SHP77 (cell line): ENCODE data around the gene MIP.
"Not testable (repeated sequence)": the region's sequence is repeated elsewhere in the genome, so short reads cannot be mapped to it uniquely, and the experiment has no call there.

Source experiments
- DNase-seq, 2 experiments: peaks; one replicate each; lab custom pipeline; 2025; lab: John Stamatoyannopoulos, UW

MIP gene

DNA sequence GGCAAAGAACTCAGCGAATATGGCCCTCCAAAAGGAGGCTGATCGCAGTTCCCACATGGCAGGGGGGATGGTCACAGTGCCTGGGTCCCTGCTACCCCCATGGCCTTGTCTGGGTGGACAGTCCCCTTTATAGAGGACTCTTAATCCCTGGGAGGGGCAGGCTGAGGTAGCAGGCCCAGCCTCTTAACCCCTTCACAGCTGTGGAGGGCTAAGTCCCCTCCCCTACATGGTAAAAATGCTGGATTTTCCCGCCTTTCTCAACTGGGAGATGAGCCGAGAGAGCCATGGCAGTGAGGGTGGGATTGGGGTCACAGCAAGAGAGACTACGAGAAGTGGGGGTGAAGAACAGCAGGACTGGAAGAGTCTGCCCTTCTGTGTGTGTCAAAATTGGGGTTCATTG lies at the start of gene MIP:
Gene MIP, minus strand, starts transcription at position 101 of the 400 bp plus-strand sequence. Its CDS starts 44 bp downstream, at position 57.
- DNase-seq: no peak

DNA sequence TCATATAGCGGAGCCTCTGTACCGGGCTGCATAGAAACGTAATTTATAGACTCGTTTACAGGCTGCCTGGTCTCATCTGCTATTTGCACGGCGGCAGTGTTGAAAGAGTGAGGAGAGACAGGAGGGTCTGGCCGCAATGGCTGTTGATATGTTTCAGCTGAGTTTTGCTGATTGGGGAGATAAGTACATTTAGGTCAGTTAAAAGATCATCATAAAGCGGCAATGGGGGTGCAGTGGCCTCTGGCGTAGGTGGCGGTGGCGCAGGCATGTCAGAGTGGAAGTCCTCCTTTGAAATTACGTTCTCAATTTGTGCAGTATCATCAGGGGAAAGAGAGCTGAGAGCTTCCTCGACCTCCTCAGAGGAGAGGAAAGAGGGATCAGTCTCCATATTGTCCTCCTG lies 45.4 kb upstream of the MIP start:
- not testable (repeated sequence) for DNase-seq

DNA sequence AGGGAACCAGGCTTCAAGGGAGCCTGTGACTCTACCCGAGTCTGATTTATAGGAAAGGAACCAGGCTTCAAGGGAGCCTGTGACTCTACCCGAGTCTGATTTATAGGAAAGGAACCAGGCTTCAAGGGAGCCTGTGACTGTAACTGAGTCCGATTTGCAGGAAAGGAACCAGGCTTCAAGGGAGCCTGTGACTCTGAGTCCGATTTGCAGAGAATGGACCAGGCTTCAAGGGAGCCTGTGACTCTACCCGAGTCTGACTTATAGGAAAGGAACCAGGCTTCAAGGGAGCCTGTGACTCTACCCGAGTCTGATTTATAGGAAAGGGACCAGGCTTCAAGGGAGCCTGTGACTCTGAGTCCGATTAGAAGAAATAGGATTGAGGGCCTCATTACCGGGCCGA lies 45.0 kb upstream of the MIP start:
- not testable (repeated sequence) for DNase-seq

GRCh38 chr12:56498126-56498902 lies 43.9 kb upstream of the MIP start:
- DNase-seq: not testable (repeated sequence)

- peak in 1 of 2 experiments; percentile 18 for DNase-seq
Measured at GRCh38 chr12:56496704-56497103, 42.2 kb upstream of the MIP start.

DNA sequence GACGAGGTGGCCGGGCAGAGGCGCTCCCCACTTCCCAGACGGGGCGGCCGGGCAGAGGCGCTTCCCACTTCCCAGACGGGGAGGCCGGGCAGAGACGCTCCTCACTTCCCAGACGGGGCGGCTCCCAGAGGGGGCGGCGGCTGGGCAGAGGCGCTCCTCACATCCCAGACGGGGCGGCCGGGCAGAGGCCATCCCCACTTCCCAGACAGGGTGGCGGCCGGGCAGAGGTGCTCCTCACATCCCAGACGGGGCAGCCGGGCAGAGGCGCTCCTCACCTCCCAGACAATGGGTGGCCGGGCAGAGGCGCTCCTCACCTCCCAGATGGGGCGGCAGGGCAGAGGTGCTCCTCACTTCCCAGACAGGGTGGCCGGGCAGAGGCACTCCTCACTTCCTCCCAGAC lies 40.0 kb upstream of the MIP start:
- DNase-seq: not testable (repeated sequence)

GRCh38 chr12:56494106-56494415 lies 39.6 kb upstream of the MIP start:
- not testable (repeated sequence) for DNase-seq

GRCh38 chr12:56493409-56494105 lies 39.1 kb upstream of the MIP start:
- DNase-seq: not testable (repeated sequence)

DNA sequence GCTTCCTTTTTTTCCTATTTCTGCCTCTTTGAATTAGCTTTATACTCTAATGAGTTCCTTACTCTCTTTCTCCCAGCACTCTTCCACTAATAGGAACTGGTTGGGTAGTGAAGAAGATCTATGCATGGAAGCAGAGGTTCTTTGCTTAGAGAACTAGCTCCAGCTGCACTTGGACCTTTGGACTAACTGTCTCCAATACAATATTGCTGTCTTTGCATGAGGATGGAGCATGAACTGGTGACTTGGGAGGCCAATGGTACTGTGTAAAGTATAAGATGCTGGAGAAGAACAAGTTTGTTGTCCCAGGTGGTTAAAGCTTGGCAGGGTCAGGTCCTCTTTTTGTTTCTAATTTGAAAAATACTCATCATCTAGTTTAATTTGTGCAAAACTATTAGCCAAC lies 35.9 kb upstream of the MIP start:
- DNase-seq: no peak

DNA sequence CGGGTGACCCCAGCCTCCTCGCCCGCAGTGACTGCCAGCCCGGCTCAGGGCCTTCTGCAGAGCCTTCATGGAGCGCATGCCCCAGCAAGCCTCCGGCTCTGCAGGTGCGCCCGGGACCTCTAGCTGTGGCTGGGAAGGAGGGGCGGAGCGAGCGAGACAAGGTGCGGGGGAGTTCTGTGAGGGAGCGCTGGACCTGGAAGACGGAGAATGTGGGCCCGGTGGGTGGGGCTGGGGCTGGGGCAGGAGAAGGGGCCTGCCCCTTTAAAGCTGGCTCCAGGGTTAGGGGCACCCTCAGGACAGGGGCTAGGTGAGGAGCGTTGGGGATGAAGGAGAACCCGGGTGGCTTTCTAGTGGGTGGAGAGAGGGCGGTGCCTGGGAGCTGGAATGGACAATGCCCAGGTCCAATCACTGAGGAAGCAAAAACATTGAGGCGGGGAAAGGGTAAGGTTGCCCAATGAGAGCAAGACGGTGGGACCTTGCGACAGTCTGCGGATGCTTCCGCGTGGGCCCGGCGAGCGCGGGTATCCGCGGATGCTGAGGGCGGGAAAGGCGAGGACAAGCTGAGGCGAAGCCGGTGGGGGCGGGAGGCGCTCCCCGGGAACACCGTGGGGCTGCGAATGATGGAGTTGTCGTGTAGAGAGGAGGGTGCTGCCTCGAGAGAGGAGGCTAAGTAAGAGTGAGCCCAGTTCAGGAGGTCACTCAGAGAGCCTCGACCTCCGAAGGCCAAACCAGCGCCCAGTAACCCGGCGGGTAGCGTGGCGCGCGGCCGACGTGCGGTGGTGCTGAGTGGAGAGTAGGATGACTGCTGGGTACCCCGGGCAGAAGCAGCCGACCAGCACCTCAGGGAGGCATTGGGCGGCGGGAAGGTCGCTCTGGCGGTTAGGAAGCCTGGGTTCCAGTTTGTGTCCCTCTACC lies 33.8 kb upstream of the MIP start, which contains the start of gene GLS2:
Gene GLS2, minus strand, starts transcription at position 121 of the 915 bp plus-strand sequence. Its CDS starts 43 bp downstream, at position 78.
- peak; percentile 81 to 82 for DNase-seq

DNA sequence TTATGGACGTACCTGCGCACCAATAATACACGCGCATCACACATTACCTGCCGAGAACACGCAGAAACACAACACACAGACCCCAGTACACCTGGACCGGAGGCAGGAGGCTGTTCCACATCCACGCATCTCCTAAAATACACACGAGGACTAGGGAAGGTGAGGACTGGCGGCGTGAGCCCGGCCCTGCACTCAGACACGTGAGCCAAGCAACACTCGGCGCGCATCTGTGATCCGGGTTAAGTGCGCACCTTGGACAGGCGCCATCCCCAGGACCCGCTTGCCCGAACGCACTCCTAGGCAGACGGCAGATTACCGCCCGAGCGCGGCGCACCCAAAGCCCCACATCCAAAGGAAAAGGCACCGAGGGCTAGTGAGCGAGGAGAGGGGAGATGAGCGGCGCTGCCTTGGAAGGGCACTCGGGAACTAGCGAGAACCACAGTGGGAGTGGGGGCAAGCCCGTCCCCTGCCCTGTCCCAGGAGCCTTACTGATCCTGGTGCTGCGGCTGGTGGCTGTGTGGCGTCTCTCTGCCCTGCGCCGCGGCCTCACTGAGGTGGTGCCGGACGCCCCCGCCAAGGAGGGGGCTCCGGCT lies 33.1 kb upstream of the MIP start:
- peak; percentile 44 to 55 for DNase-seq

GRCh38 chr12:56486694-56487093 lies 32.2 kb upstream of the MIP start:
- peak; percentile 4 to 13 for DNase-seq

- DNase-seq: no peak
Measured at GRCh38 chr12:56484566-56484965, 30.1 kb upstream of the MIP start.

- DNase-seq: no peak
Measured at GRCh38 chr12:56479625-56480024, 25.2 kb upstream of the MIP start.

DNA sequence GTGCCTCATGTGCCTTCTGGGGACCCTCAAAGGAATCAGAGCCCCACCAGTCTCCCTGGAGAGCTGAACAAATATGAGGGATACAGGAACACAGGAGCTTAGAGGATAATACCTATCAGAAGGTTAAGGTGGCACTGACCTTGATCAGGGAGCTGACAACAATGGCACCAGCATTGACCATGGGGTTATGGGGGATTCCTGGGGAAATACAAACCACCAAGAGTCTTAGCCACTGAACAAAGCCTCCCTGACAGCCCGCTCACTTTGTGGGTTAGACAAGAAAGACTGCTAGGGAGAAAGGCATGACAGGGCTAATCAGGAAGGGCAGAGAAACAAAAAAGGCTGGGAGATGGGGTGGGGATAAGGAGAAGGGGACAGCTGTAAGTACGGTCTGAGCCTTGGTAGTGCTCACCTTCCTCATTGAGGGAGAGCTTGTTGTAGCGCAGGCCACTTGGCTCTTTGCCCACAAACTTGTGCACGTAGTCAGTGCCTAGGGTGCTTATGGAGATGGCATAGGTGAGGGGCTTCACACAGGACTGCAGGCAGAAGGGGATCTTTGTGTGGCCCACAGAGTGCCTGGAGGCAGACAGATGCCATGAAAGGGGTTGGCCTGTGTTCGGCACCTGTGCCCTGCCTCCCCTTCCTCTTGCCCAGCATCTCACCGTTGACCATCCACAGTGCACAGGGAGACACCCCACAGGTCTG lies 23.2 kb upstream of the MIP start:
- no peak for DNase-seq

GRCh38 chr12:56476972-56477432 lies 22.5 kb upstream of the MIP start:
- DNase-seq: no peak

- DNase-seq: no peak
Measured at GRCh38 chr12:56476143-56476542, 21.7 kb upstream of the MIP start.

GRCh38 chr12:56474389-56474788 lies 19.9 kb upstream of the MIP start:
- no peak for DNase-seq

GRCh38 chr12:56469007-56469930 lies 14.8 kb upstream of the MIP start:
- peak in 1 of 2 experiments; percentile 12 for DNase-seq
